ENCODE measurements around the gene COMP. TPM values are rescaled to one million over a fixed set of nuclear protein-coding genes. Genes with fewer than 3 reads are reported as not detected.

The COMP gene
- total and polyA plus RNA-seq, 2 donors, result 0.09 to 1.5 TPM

DNA sequence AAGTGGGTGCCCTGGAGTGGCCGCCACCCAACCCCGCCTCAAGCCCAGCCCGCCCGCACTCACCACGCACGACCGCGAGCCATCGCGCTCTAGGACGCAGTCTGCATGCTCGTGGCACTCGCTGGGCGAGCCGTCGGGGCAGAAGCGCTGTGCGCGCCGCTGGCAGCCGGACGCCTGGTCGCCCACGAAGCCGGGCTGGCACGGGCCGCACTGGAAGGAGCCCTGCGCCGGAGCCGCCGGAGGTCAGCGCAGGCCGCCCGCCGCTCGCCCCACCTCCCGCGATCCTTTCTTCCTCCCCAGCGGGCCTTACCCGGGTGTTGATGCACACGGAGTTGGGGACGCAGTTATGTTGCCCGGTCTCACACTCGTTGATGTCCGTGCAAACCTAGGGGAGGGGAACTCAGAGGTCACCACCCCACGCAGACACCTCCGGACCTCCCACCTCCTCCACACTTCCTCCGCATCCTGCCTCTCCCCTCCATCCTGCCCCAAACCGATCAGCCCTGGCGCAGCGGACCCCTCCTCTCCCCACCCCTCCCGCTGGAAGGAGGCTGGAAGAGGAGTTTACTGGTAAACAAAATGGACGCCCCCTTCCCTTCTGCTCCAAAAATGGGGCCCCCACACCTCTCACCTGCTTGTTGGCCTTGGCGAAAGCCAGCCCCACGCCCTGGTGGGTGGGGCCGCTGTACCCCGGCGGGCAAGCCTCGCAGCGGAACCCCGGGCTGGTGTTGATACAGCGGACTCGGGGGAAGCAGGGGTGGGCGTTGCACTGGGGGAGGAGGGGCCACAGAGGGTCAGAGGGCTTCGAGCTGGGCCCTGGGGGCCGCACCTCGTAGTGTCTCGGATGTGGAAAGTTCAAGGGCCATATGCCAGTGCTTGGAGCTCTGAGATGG, 2.3 kb downstream of the COMP start:
- 7% methylated on average over 68 of the region's 68 CpGs for WGBS

DNA sequence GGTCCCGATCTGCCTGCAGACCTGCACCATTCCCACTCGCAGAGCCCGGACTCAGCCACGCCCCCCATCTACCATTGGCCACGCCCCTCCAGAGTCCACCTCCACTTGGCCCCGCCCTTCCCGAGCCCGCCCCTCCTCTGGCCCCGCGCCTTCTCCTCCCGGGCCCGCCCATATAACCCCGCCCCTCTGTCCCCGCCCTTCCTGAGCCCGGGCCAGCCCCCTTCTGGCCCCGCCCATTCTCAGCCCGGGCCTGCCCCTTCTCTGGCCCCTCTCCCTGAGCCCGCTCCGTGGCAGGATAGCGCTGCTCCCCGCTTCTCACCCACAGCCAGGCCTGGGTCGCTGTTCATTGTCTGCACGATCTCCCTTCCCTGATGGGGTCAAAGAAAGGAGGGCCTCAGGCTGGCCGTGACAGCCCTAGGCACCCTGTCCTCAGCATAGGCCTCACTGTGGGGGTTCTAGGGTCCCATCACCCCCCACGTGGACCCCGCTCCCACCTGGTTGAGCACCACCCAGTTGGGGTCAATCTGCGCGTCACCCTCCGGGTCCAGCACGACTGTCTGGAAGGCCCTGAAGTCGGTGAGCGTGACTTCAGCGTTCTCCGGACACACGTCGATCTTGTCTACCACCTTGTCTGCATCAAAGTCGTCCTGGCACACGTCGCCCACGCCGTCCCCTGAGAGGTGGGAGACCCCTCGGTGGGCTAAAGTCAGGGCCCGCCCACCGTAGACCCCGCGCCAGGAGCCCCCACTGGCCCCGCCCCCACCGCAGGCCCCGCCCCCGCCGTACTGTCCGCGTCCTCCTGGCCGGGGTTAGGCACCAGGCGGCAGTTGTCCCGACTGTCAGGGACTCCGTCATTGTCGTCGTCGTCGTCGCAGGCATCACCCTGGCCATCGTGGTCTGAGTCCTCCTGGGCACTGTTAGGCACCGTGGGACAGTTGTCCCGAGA, 5.7 kb downstream of the COMP start:
- Histone ChIP-seq H3K4me1 (ENCODE audit: control insufficient read depth in 2 of 2, insufficient read depth in 2 of 2, low read length in 2 of 2) (peaks cover 0 to 12% of the 10 kb centered on the region in 2 donors), H3K27me3 (ENCODE audit: control insufficient read depth in 2 of 2, insufficient read depth in 1 of 2, low read length in 1 of 2) (peaks cover 50 to 85% of the 10 kb centered on the region in 2 donors), H3K36me3 (ENCODE audit: control insufficient read depth in 2 of 2, insufficient read depth in 2 of 2, low read length in 1 of 2) (no peaks in the 10 kb centered on the region), H3K4me3 (ENCODE audit: low read length in 2 of 2) (no peak overlapping the region), H3K27ac (ENCODE audit: low read depth in 1 of 2, low read length in 1 of 2) (no peak overlapping the region), H3K9me3 (ENCODE audit: control insufficient read depth in 2 of 2, insufficient read depth in 1 of 2, low read length in 1 of 2) (peaks cover 1 to 21% of the 10 kb centered on the region in 2 donors)
- peak; percentile 6 to 62 (median 28) for DNase-seq (ENCODE audit: low read depth in 6 of 9, low spot score in 9 of 9)
- 14% methylated on average over 65 of the region's 65 CpGs for WGBS

More for the DNA sequence above, 2.3 kb downstream of the COMP start:
- Histone ChIP-seq H3K4me1 (ENCODE audit: control insufficient read depth in 2 of 2, insufficient read depth in 2 of 2, low read length in 2 of 2) (peaks cover 0 to 12% of the 10 kb centered on the region in 2 donors), H3K27ac (ENCODE audit: low read depth in 1 of 2, low read length in 1 of 2) (no peak overlapping the region), H3K27me3 (ENCODE audit: control insufficient read depth in 2 of 2, insufficient read depth in 1 of 2, low read length in 1 of 2) (peaks cover 80 to 100% of the 10 kb centered on the region in 2 donors), H3K4me3 (ENCODE audit: low read length in 2 of 2) (no peak overlapping the region), H3K36me3 (ENCODE audit: control insufficient read depth in 2 of 2, insufficient read depth in 2 of 2, low read length in 1 of 2) (no peaks in the 10 kb centered on the region), H3K9me3 (ENCODE audit: control insufficient read depth in 2 of 2, insufficient read depth in 1 of 2, low read length in 1 of 2) (peaks cover 3 to 21% of the 10 kb centered on the region in 2 donors)
- no peak for DNase-seq (ENCODE audit: low read depth in 6 of 9, low spot score in 9 of 9)

DNA sequence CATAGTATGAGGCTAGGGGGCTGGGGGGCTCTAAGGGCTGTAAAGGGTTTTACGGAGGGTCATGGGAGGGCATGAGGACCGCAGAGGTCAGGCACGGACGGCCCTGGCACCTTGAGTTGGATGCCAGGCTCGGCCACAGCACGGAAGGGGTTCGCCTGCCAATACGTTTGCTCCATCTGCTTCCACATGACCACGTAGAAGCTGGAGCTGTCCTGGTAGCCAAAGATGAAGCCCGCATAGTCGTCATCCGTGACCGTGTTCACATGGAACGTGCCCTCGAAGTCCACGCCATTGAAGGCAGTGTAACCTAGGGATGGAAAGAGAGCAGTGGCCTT, 6.4 kb downstream of the COMP start:
- H3K4me3 ChIP-seq (ENCODE audit: low read length in 2 of 2), result no peak overlapping the region
- H3K27ac ChIP-seq (ENCODE audit: low read depth in 1 of 2, low read length in 1 of 2), result no peak overlapping the region
- peaks cover 1 to 21% of the 10 kb centered on the region in 2 donors for H3K9me3 ChIP-seq (ENCODE audit: control insufficient read depth in 2 of 2, insufficient read depth in 1 of 2, low read length in 1 of 2)
- WGBS, result 85% methylated on average over 16 of the region's 16 CpGs
- DNase-seq (ENCODE audit: low read depth in 6 of 9, low spot score in 9 of 9), result no peak
- peaks cover 43 to 85% of the 10 kb centered on the region in 2 donors for H3K27me3 ChIP-seq (ENCODE audit: control insufficient read depth in 2 of 2, insufficient read depth in 1 of 2, low read length in 1 of 2)
- H3K36me3 ChIP-seq (ENCODE audit: control insufficient read depth in 2 of 2, insufficient read depth in 2 of 2, low read length in 1 of 2), result no peaks in the 10 kb centered on the region
- peaks cover 0 to 12% of the 10 kb centered on the region in 2 donors for H3K4me1 ChIP-seq (ENCODE audit: control insufficient read depth in 2 of 2, insufficient read depth in 2 of 2, low read length in 2 of 2)

- peaks cover 0 to 12% of the 10 kb centered on the region in 2 donors for H3K4me1 ChIP-seq (ENCODE audit: control insufficient read depth in 2 of 2, insufficient read depth in 2 of 2, low read length in 2 of 2)
- no peaks in the 10 kb centered on the region for H3K36me3 ChIP-seq (ENCODE audit: control insufficient read depth in 2 of 2, insufficient read depth in 2 of 2, low read length in 1 of 2)
- WGBS, result 86% methylated on average over 19 of the region's 19 CpGs
- peaks cover 37 to 84% of the 10 kb centered on the region in 2 donors for H3K27me3 ChIP-seq (ENCODE audit: control insufficient read depth in 2 of 2, insufficient read depth in 1 of 2, low read length in 1 of 2)
- no peak overlapping the region for H3K27ac ChIP-seq (ENCODE audit: low read depth in 1 of 2, low read length in 1 of 2)
- H3K4me3 ChIP-seq (ENCODE audit: low read length in 2 of 2), result no peak overlapping the region
- no peak for DNase-seq (ENCODE audit: low read depth in 6 of 9, low spot score in 9 of 9)
- peaks cover 1 to 21% of the 10 kb centered on the region in 2 donors for H3K9me3 ChIP-seq (ENCODE audit: control insufficient read depth in 2 of 2, insufficient read depth in 1 of 2, low read length in 1 of 2)
Measured at GRCh38 chr19:18783958-18784785, 6.9 kb downstream of the COMP start.

GRCh38 chr19:18782559-18783225, 8.4 kb downstream of the COMP start:
- Histone ChIP-seq H3K27me3 (ENCODE audit: control insufficient read depth in 2 of 2, insufficient read depth in 1 of 2, low read length in 1 of 2) (peaks cover 24 to 84% of the 10 kb centered on the region in 2 donors), H3K4me3 (ENCODE audit: low read length in 2 of 2) (no peak overlapping the region), H3K27ac (ENCODE audit: low read depth in 1 of 2, low read length in 1 of 2) (no peak overlapping the region), H3K9me3 (ENCODE audit: control insufficient read depth in 2 of 2, insufficient read depth in 1 of 2, low read length in 1 of 2) (peaks cover 1 to 18% of the 10 kb centered on the region in 2 donors), H3K36me3 (ENCODE audit: control insufficient read depth in 2 of 2, insufficient read depth in 2 of 2, low read length in 1 of 2) (no peaks in the 10 kb centered on the region), H3K4me1 (ENCODE audit: control insufficient read depth in 2 of 2, insufficient read depth in 2 of 2, low read length in 2 of 2) (peaks cover 0 to 8% of the 10 kb centered on the region in 2 donors)
- no peak for DNase-seq (ENCODE audit: low read depth in 6 of 9, low spot score in 9 of 9)
- WGBS, result 88% methylated on average over 22 of the region's 22 CpGs

GRCh38 chr19:18781885-18782527, 9.1 kb downstream of the COMP start:
- H3K9me3 ChIP-seq (ENCODE audit: control insufficient read depth in 2 of 2, insufficient read depth in 1 of 2, low read length in 1 of 2), result peaks cover 0 to 12% of the 10 kb centered on the region in 2 donors
- no peak overlapping the region for H3K27ac ChIP-seq (ENCODE audit: low read depth in 1 of 2, low read length in 1 of 2)
- no peak for DNase-seq (ENCODE audit: low read depth in 6 of 9, low spot score in 9 of 9)
- no peak overlapping the region for H3K4me3 ChIP-seq (ENCODE audit: low read length in 2 of 2)
- H3K27me3 ChIP-seq (ENCODE audit: control insufficient read depth in 2 of 2, insufficient read depth in 1 of 2, low read length in 1 of 2), result peaks cover 19 to 84% of the 10 kb centered on the region in 2 donors
- no peaks in the 10 kb centered on the region for H3K36me3 ChIP-seq (ENCODE audit: control insufficient read depth in 2 of 2, insufficient read depth in 2 of 2, low read length in 1 of 2)
- peaks cover 0 to 5% of the 10 kb centered on the region in 2 donors for H3K4me1 ChIP-seq (ENCODE audit: control insufficient read depth in 2 of 2, insufficient read depth in 2 of 2, low read length in 2 of 2)
- whole genome bisulfite sequencing, result 80% methylated on average over 20 of the region's 20 CpGs

DNA sequence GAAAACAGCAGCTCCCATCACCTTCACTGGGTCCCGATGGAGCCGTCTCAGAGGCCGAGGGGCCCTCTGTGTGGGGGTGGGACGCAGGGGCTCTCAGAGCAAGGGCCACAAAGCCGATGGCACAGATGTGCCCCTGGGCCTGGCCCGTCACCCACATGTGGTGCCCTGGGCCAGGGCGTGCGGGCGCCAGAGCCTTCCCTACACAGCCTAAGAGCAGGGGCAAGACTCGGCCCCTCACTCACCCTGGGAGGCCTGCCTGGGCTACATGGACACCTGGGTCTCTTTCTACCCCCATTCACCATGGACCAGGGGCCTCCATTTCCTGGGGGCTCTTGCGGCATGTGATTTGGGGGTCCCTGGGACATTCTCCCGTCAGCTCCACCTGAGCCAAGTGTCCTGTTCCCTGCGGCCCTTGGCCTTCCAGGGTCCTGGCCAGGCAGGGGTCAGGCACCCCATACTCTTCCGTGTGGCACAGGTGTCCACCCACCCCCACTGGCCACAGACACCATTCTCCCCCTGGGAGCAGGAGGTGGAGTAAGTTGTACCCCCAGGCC, 10.0 kb downstream of the COMP start:
- Histone ChIP-seq H3K36me3 (ENCODE audit: control insufficient read depth in 2 of 2, insufficient read depth in 2 of 2, low read length in 1 of 2) (no peaks in the 10 kb centered on the region), H3K27me3 (ENCODE audit: control insufficient read depth in 2 of 2, insufficient read depth in 1 of 2, low read length in 1 of 2) (peaks cover 12 to 84% of the 10 kb centered on the region in 2 donors), H3K4me3 (ENCODE audit: low read length in 2 of 2) (no peak overlapping the region), H3K4me1 (ENCODE audit: control insufficient read depth in 2 of 2, insufficient read depth in 2 of 2, low read length in 2 of 2) (peaks cover 0 to 5% of the 10 kb centered on the region in 2 donors), H3K9me3 (ENCODE audit: control insufficient read depth in 2 of 2, insufficient read depth in 1 of 2, low read length in 1 of 2) (peaks cover 0 to 6% of the 10 kb centered on the region in 2 donors), H3K27ac (ENCODE audit: low read depth in 1 of 2, low read length in 1 of 2) (no peak overlapping the region)
- WGBS, result 97% methylated on average over 14 of the region's 14 CpGs
- no peak for DNase-seq (ENCODE audit: low read depth in 6 of 9, low spot score in 9 of 9)

Data from thymus (tissue), 11 donors.